ENCODE measurements around the gene ENDOV. TPM values are rescaled to one million over a fixed set of nuclear protein-coding genes. Genes with fewer than 3 reads are reported as not detected.

The ENDOV gene
- total and polyA plus RNA-seq, 9 donors, result 8.9 to 24.1 (median 20.8) TPM

GRCh38 chr17:80376531-80376930 is 38.4 kb upstream of the ENDOV start:
- H3K27ac ChIP-seq, result no peak overlapping the region
- 89 to 93% (median 92%) methylated on average over 4 of the region's 4 CpGs for WGBS, 3 donors
- no peaks in the 10 kb centered on the region for H3K36me3 ChIP-seq
- DNase-seq, result peak in 1 of 5 donors; percentile 3
- TF ChIP-seq EP300 (IDR thresholded peaks at IDR 0.05), result no peak
- no peak for TF ChIP-seq CTCF (IDR thresholded peaks at IDR 0.05)
- no peak for TF ChIP-seq POLR2A (IDR thresholded peaks at IDR 0.05)
- no peaks in the 10 kb centered on the region for H3K9me3 ChIP-seq
- no peak overlapping the region for H3K4me3 ChIP-seq
- no peaks in the 10 kb centered on the region for H3K27me3 ChIP-seq
- intact Hi-C loops (cut with DNase I), result no loop called here
- H3K4me1 ChIP-seq (ENCODE audit: insufficient read depth), result no peaks in the 10 kb centered on the region

- no peak overlapping the region for H3K27ac ChIP-seq
- intact Hi-C loops (cut with DNase I), result no loop called here
- WGBS, 3 donors, result 90 to 92% (median 91%) methylated on average over 9 of the region's 9 CpGs
- no peaks in the 10 kb centered on the region for H3K27me3 ChIP-seq
- no peaks in the 10 kb centered on the region for H3K9me3 ChIP-seq
- no peak for DNase-seq
- no peak overlapping the region for H3K4me3 ChIP-seq
- H3K36me3 ChIP-seq, result no peaks in the 10 kb centered on the region
- TF ChIP-seq EP300 (IDR thresholded peaks at IDR 0.05), result no peak
- no peak for TF ChIP-seq CTCF (IDR thresholded peaks at IDR 0.05)
- no peak for TF ChIP-seq POLR2A (IDR thresholded peaks at IDR 0.05)
- H3K4me1 ChIP-seq (ENCODE audit: insufficient read depth), result no peaks in the 10 kb centered on the region
These were observed 37.2 kb upstream of the ENDOV start for GRCh38 chr17:80377798-80378197.

GRCh38 chr17:80379348-80379747 is 35.6 kb upstream of the ENDOV start:
- TF ChIP-seq EP300 (IDR thresholded peaks at IDR 0.05), result no peak
- no peak for TF ChIP-seq CTCF (IDR thresholded peaks at IDR 0.05)
- no peak for TF ChIP-seq POLR2A (IDR thresholded peaks at IDR 0.05)
- intact Hi-C loops (cut with DNase I), result no loop called here
- Histone ChIP-seq H3K27me3 (no peaks in the 10 kb centered on the region), H3K4me1 (ENCODE audit: insufficient read depth) (no peaks in the 10 kb centered on the region), H3K9me3 (no peaks in the 10 kb centered on the region), H3K36me3 (no peaks in the 10 kb centered on the region), H3K4me3 (no peak overlapping the region), H3K27ac (no peak overlapping the region)
- no peak for DNase-seq
- 85 to 90% (median 89%) methylated on average over 9 of the region's 9 CpGs for whole genome bisulfite sequencing, 3 donors

- no peaks in the 10 kb centered on the region for H3K4me1 ChIP-seq (ENCODE audit: insufficient read depth)
- no peaks in the 10 kb centered on the region for H3K36me3 ChIP-seq
- H3K27ac ChIP-seq, result no peak overlapping the region
- intact Hi-C loops (cut with DNase I), result no loop called here
- no peak for DNase-seq
- 87 to 91% (median 90%) methylated on average over 6 of the region's 6 CpGs for WGBS, 3 donors
- TF ChIP-seq POLR2A (IDR thresholded peaks at IDR 0.05) (no peak), EP300 (IDR thresholded peaks at IDR 0.05) (no peak), CTCF (IDR thresholded peaks at IDR 0.05) (no peak)
- no peak overlapping the region for H3K4me3 ChIP-seq
- H3K27me3 ChIP-seq, result no peaks in the 10 kb centered on the region
- H3K9me3 ChIP-seq, result no peaks in the 10 kb centered on the region
These were observed 34.9 kb upstream of the ENDOV start for GRCh38 chr17:80380068-80380467.

Measured in ovary (tissue), 9 donors.